Amniotic epithelial cell (primary cell): Measurements from ENCODE around the gene JMJD1C.
A peak's percentile ranks its signal among the peaks of the same experiment; 100 is the strongest.
"Not testable (repeated sequence)": the region's sequence is repeated elsewhere in the genome, so short reads cannot be mapped to it uniquely, and the experiment has no call there.

Experiments
- DNase-seq: peaks from one replicate; pipeline ENCODE4 v3.0.0-alpha.2; 2010; ENCODE audit warnings: low read depth

The JMJD1C gene

GRCh38 chr10:63409465-63410027, 56.2 kb downstream of the JMJD1C start:
- DNase-seq = peak; percentile 58

DNA sequence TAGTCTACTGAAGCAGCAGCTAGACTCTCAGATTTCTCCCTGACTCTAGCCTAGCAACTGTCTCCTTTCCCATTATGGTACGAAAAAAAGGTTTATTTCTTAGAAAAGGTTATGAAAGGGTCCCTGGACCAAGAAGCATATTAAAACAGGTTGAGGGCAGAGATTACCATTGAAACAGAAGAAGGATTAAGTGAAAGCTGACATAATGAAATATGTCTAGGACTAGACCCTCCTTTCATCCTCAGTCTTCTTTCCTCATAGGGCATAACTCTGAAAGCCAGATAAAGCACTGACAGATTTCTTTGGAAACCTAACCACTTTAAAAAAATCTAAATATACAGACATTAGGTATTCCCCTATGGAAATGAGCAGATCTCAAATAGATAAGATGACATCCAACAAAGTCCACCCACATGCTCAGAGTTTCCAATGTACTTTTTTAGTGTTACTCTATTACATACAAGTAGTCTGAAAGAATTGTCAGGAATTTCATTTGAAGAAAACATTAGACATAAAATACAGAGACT, 58.6 kb downstream of the JMJD1C start:
- peak; percentile 26 for DNase-seq

DNA sequence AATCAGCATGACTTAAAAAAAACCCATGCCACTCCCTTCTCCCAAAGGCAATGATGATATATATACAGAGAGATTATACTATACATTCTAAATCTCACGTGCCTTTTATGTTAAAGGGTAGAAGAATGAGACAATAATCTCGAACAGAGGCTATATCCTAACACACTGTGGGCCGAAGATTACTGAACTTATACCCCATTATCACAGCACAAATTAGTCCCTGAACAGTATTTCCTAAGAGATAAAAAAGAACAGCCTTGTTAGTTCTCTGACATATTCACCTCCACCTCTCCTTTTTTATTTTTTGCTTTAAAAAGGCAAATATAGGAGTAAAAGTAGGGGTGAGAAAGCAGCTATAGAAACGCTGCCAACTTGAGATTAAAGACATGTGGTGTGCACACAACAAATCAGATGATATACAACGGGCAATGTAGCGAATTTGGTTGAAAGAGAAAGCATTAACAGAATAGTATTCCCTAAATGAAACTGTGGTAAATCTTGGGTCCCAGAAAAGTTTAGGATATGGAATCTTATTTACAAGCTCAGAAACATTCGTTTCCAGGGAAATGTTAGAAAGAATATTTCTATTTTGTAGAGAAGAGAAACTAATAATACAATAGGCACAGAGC, 69.5 kb downstream of the JMJD1C start:
- no peak for DNase-seq

GRCh38 chr10:63393050-63393449, 72.7 kb downstream of the JMJD1C start:
- no peak for DNase-seq

GRCh38 chr10:63392224-63392623, 73.6 kb downstream of the JMJD1C start:
- no peak for DNase-seq

DNA sequence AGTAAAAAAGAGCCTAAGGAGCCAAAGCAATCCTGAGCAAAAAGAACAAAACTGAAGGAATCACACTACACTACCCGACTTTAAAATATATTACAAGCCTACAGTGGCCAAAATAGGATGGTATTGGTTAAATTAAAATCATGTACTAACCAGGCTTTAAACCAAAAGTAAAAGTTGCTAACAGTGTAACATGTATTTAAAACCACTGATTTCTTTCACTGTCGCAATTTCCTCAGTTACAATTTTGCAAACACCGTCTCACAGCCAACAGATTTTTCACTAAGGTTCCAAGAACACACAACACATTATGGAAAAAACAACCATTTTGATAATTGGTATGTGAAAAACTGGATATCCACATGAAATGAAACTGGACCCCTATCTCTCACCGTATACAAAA, 74.0 kb downstream of the JMJD1C start:
- peak; percentile 12 for DNase-seq

DNA sequence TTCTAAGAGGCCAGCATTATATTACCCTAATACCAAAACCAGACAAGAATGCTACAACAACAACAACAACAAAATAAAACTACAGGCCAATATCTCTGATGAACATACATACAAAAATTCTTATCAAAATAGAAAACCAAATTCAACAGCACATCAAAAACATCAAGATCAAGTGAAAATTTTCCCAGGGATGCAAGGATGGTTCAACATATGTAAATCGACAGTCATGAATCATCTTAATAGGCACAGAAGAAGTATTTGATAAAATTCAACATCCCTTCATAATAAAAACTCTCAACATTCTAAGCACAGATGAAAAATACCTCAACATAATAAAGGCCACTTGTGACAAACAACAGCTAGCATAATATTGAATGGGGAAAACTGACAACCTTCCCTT, 75.3 kb downstream of the JMJD1C start:
- DNase-seq = no peak

GRCh38 chr10:63388421-63389031, 77.3 kb downstream of the JMJD1C start:
- DNase-seq = peak; percentile 70

- no peak for DNase-seq
Observed at GRCh38 chr10:63385254-63385653, 80.5 kb downstream of the JMJD1C start.

- DNase-seq = no peak
Observed at GRCh38 chr10:63384675-63385074, 81.1 kb downstream of the JMJD1C start.

- DNase-seq = no peak
Observed at GRCh38 chr10:63384001-63384400, 81.8 kb downstream of the JMJD1C start.

DNA sequence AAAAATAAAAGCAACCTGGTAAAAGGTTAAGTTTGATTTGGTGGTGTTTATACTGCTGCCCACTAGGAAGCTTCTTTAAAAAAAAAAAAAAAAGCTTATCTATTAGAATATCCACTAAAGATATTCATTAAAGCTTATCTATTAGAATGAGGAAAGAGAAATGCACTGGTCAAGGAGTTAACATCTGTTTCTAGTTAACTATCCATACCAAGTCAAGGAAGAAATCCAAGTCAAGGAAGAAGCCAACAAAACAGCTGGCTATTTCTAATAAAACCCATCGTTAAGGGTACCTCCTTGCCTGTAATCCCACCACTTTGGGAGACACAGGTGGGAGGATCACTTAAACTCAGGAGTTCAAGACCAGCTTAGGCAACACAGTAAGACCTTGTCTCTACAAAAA, 82.6 kb downstream of the JMJD1C start:
- DNase-seq = no peak

- DNase-seq = no peak
Observed at GRCh38 chr10:63382066-63382465, 83.7 kb downstream of the JMJD1C start.

GRCh38 chr10:63377305-63377661, 88.5 kb downstream of the JMJD1C start:
- DNase-seq = not testable (repeated sequence)

DNA sequence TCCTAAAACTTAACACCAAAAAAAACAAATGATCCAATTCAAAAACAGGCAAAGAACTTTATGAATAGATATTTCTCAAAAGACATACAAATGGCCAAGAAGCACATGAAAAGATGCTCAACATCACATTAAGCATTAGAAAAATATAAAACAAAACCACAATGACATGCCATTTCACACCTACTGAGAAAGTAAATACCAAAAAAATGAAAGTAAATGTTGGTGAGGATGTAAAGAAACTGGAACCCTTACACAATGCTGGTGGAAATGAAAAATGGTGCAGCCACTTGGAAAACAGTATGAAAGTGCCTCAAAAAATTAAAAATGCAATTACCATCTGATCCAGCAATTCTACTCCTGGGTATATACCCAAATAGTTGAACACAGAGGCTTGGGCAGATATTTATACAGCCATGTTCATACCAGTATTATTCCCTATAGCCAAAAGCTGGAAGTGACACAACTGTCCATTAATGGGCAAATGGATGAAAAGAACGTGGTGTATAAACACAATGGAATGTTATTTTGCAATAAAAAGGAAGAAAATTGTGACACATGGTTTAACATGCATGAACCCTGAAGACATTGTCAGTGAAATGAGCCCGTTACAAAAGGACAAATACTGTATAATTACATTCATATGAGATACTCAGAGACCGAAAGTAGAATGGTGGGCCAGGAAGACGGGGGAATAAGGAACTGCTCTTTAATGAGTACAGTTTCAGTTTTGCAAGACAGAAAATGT, 89.0 kb downstream of the JMJD1C start:
- peak; percentile 82 for DNase-seq

DNA sequence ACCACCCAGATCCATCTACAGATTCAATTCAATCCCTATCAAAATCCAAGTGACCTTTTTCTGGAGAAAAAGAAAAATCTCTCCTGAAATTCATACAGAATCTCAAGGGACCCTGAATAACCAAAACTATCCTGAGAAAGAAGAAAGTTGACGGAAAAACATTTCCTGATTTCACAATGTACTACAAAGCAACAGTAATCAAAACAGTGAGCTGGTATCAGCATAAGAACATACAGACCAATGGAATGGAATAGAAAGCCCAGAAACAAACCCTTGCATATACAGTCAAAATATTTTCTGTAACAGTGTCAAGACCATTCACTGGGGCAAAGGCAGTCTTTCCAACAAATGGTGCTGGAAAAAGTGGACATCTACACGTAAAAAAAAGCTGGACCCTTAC, 89.9 kb downstream of the JMJD1C start:
- peak; percentile 80 for DNase-seq

GRCh38 chr10:63375458-63375857, 90.3 kb downstream of the JMJD1C start:
- DNase-seq = peak; percentile 27

GRCh38 chr10:63374991-63375390, 90.8 kb downstream of the JMJD1C start:
- peak; percentile 40 for DNase-seq

GRCh38 chr10:63373176-63373575, 92.6 kb downstream of the JMJD1C start:
- no peak for DNase-seq

- no peak for DNase-seq
Observed at GRCh38 chr10:63369711-63370110, 96.1 kb downstream of the JMJD1C start.

DNA sequence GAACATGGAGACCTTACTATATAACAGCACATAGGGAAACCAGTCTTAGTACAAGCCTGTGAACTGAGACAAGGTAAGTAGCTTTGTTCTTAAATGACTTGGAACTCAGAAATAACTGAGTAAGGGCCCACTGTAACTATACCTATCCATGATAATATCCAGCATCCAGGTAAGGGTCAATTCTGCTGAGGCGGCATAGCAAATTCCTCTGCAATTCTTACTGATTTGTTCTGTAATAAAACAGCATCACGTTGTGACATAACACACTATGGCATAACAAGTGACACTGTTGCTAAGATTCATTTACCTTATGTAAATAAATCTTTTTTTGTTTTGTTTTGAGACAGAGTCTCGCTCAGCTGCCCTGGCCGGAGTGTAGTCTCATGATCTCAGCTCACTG, 97.4 kb downstream of the JMJD1C start:
- DNase-seq = no peak

DNA sequence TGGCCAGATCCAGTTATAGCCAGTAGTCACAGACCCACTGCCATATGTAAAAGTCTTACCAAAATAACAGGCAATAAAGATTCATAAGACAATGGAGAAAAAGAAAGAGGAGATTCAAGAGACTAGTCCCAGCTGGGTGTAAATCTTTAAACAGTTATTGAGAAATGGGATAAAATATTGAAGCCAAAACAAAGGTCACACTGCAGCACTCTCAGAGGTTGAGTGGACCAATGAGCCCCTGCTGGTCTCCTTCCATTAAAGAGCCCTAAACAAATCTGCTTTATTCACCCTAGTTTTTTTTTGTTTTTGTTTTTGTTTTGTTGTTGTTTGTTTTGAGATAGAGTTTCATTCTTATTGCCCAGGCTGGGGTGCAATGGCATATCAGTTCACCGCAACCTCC, 98.8 kb downstream of the JMJD1C start:
- no peak for DNase-seq
